B cell (primary cell): ENCODE data around the gene BAK1. TPM values are rescaled to one million over a fixed set of nuclear protein-coding genes. Genes with fewer than 3 reads are reported as not detected.

Source experiments
- ATAC-seq: fragments of 200-7000 bp; cut with Tn5 transposase; one replicate; pipeline ENCODE4 v1.10.0; 2021; ENCODE audit warnings: low read depth, mild to moderate bottlenecking, moderate number of reproducible peaks, moderate library complexity
- CTCF ChIA-PET: fragments of 350-600 bp; sonication (Branson Sonifier 250); formaldehyde crosslinking; loops from one replicate; lab custom pipeline; 2021; ENCODE audit warnings: antibody characterized with exemption, inconsistent platforms; lab: Charles Lee
- POLR2A ChIA-PET: fragments of 350-600 bp; sonication (Branson Sonifier 250); formaldehyde crosslinking; loops from one replicate; lab custom pipeline; 2021; ENCODE audit warnings: antibody characterized with exemption; lab: Charles Lee
- DNase-seq: peaks from one replicate; pipeline ENCODE4 v3.0.0; 2013
- H2AFZ ChIP-seq: 2 replicates; pipeline ENCODE4 v1.6.1; 2012; ENCODE audit warnings: mild to moderate bottlenecking, low read depth, low read length; ENCODE audit not compliant: insufficient read depth, poor library complexity, severe bottlenecking
- H3K27ac ChIP-seq, 2 donors: 1 replicate in 1 of 2; 2 replicates in 1 of 2; pipeline ENCODE4 v1.5.1; 2012 to 2013; ENCODE audit warnings: low read length in 2 of 2, mild to moderate bottlenecking in 2 of 2, moderate library complexity in 1 of 2
- H3K27me3 ChIP-seq, 4 experiments: fragments of 200-600 bp in 1 of 4; sonication (generic) in 1 of 4; replicated peaks in 1 of 4; 1 replicate in 2 of 4; 2 replicates in 2 of 4; pipeline versions ENCODE4 v1.6.1 to v1.7.0; 2013 to 2016; ENCODE audit warnings: low read length in 3 of 4, mild to moderate bottlenecking in 2 of 4, mixed read lengths in 1 of 4, moderate library complexity in 1 of 4; ENCODE audit not compliant: insufficient read depth in 4 of 4, control insufficient read depth in 3 of 4; ENCODE audit errors: control extremely low read depth in 1 of 4
- H3K36me3 ChIP-seq, 2 experiments: replicated peaks in 1 of 2; 1 replicate in 1 of 2; 2 replicates in 1 of 2; pipeline versions ENCODE4 v1.6.1 to v1.7.1; 2013; ENCODE audit warnings: low read length in 1 of 2; ENCODE audit not compliant: insufficient read depth in 2 of 2, control insufficient read depth in 1 of 2; ENCODE audit errors: control extremely low read depth in 1 of 2, extremely low read depth in 1 of 2
- H3K4me1 ChIP-seq, 2 donors: fragments of 200-600 bp in 1 of 2; sonication (generic) in 1 of 2; 1 replicate in 1 of 2; 2 replicates in 1 of 2; pipeline versions ENCODE4 v1.5.1 to v1.6.1; 2013 to 2017; ENCODE audit warnings: low read length in 2 of 2; ENCODE audit not compliant: control insufficient read depth in 2 of 2, insufficient read depth in 2 of 2
- H3K4me2 ChIP-seq: replicated peaks from 2 replicates; pipeline ENCODE3; 2012; ENCODE audit warnings: mild to moderate bottlenecking, low read depth, low read length; ENCODE audit not compliant: poor library complexity, severe bottlenecking
- H3K4me3 ChIP-seq, 5 experiments: fragments of 200-600 bp in 1 of 5; sonication (generic) in 1 of 5; 1 replicate in 3 of 5; 2 replicates in 2 of 5; pipeline versions ENCODE4 v1.5.1 to v1.7.0; 2011 to 2016; ENCODE audit warnings: low read length in 4 of 5, mild to moderate bottlenecking in 4 of 5, low read depth in 2 of 5, control low read depth in 1 of 5, moderate library complexity in 1 of 5; ENCODE audit not compliant: insufficient read depth in 1 of 5; ENCODE audit errors: control extremely low read depth in 1 of 5, extremely low read depth in 1 of 5
- H3K79me2 ChIP-seq: fragments of 200-600 bp; sonication (generic); one replicate; pipeline ENCODE4 v1.6.0; 2016; ENCODE audit warnings: low read length; ENCODE audit not compliant: control insufficient read depth, insufficient read depth
- H3K9ac ChIP-seq: fragments of 200-600 bp; sonication (generic); 2 replicates; pipeline ENCODE4 v1.6.1; 2017; ENCODE audit warnings: mild to moderate bottlenecking, low read length, moderate library complexity
- H3K9me3 ChIP-seq, 3 donors: one replicate each; pipeline versions ENCODE4 v1.6.1 to v1.7.1; 2013; ENCODE audit warnings: low read length in 2 of 3; ENCODE audit not compliant: control insufficient read depth in 2 of 3, insufficient read depth in 1 of 3; ENCODE audit errors: control extremely low read depth in 1 of 3
- H4K20me1 ChIP-seq: 2 replicates; pipeline ENCODE4 v1.6.0; 2012; ENCODE audit warnings: mild to moderate bottlenecking, low read length; ENCODE audit not compliant: insufficient read depth, control insufficient read depth, poor library complexity, severe bottlenecking
- H3K27ac Mint-ChIP-seq: one replicate; pipeline ENCODE4 v1.8.0; 2021; ENCODE audit warnings: mixed read lengths
- H3K27me3 Mint-ChIP-seq: one replicate; pipeline ENCODE4 v1.8.0; 2021; ENCODE audit warnings: mixed read lengths
- H3K4me1 Mint-ChIP-seq: one replicate; pipeline ENCODE4 v1.8.0; 2021; ENCODE audit warnings: mixed read lengths
- H3K4me3 Mint-ChIP-seq: one replicate; pipeline ENCODE4 v1.8.0; 2021; ENCODE audit warnings: mixed read lengths
- H3K9me3 Mint-ChIP-seq: one replicate; pipeline ENCODE4 v1.8.0; 2022; ENCODE audit warnings: mixed read lengths; ENCODE audit not compliant: insufficient read depth
- EZH2 ChIP-seq: IDR thresholded peaks from 2 replicates; pipeline ENCODE4 v1.6.1; 2012; ENCODE audit warnings: borderline replicate concordance, low read depth, mild to moderate bottlenecking, moderate library complexity, low read length; ENCODE audit not compliant: insufficient read depth, poor library complexity, severe bottlenecking
- WGBS: methylation state at CpG from one replicate; pipeline ENCODE4 v1.1.5; 2013; ENCODE audit warnings: missing lambda C conversion rate; ENCODE audit not compliant: insufficient coverage; 5-methylcytosine and 5-hydroxymethylcytosine counted together
- intact Hi-C: fragments of 100-400 bp; cut with micrococcal nuclease; formaldehyde crosslinking; loops from one replicate; pipeline ENCODE4 v1.10.0; 2022
- polyA plus RNA-seq: library from polyadenylated mRNA; depleted of rRNA; stranded (reverse); fragments of >200 nt; gene quantifications from 2 replicates; pipeline ENCODE4 v1.2.3, GENCODE V29; 2012
- total RNA-seq, 2 donors: library from RNA; stranded (reverse); fragments of 120-200 nt in 1 of 2; gene quantifications; 1 replicate in 1 of 2; 2 replicates in 1 of 2; pipeline versions ENCODE4 v1.2.3 to v1.2.4, GENCODE V29; 2013 to 2022
- TF ChIP-seq, protein P1 (sequence below): fragments of 200-600 bp; IDR thresholded peaks from one replicate; pipeline ENCODE4 v1.8.0; 2022; ENCODE audit warnings: antibody characterized with exemption, mild to moderate bottlenecking

The BAK1 gene
- total and polyA plus RNA-seq, 2 donors (not counting 1 experiment from before 2014, with no cell fraction given): 23.3 to 34.3 TPM

DNA sequence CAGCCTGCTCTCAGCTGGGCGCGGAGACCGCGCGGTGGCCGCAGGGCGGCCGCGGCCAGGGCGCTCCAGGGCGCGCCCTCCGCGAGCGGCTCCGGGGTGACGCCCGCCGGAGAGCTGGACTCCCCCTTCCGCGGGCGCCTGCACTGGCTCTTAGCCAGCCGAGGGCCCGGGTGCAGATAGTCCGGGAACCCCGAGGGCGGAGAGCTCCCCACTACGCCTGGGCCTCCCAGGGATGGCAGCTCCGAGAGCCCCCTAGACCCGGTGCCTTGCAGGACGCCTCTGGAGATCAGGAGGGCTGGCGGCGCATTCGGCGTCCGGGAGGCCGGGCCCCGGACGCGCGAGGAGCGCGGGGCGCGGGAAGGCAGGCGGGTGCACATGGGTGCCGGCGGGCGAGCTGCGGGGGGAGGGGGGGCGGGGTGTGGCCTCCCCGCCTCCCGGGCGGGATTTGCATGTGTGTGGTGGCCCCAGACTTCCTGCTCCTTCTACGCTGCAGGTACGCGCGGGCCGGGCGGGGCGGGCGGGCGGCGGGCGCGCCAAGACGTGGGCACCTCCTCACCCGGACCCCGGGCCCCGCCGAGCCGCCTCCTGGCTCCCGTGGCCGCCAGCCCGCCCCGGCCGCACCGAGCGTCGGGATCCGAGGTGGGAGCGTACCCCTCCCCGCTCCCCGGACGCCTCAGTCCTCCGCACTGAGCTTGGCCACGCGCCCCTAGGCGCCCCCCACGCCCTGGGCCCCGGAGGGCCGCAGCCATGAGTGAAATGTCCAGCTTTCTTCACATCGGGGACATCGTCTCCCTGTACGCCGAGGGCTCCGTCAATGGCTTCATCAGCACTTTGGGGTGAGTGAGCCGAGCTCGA is 41.0 kb upstream of the BAK1 start, which contains the start of gene ITPR3:
Gene ITPR3 (plus strand): TSS at position 467 of the 855 bp plus-strand sequence. CDS start 281 bp downstream, at position 748.
- under 1% methylated on average over 96 of the region's 99 CpGs for WGBS
- intact Hi-C loops: loop anchor here (1.0 to 5.0 kb wide), 4 partner anchors 28 to 229 kb away; partner anchors contain the start of genes KIFC1 and UQCC2
- peak within 1 kb of the TSS; percentile 70 to 98 (median 95) for H3K4me3 ChIP-seq
- no peaks in the 10 kb centered on the region for H3K36me3 ChIP-seq
- H3K9ac ChIP-seq: peak within 1 kb of the TSS; percentile 97
- peaks cover 20 to 30% of the 10 kb centered on the region in 2 donors for H3K4me1 ChIP-seq
- no peak for TF ChIP-seq EZH2
- TF ChIP-seq, protein P1, sequence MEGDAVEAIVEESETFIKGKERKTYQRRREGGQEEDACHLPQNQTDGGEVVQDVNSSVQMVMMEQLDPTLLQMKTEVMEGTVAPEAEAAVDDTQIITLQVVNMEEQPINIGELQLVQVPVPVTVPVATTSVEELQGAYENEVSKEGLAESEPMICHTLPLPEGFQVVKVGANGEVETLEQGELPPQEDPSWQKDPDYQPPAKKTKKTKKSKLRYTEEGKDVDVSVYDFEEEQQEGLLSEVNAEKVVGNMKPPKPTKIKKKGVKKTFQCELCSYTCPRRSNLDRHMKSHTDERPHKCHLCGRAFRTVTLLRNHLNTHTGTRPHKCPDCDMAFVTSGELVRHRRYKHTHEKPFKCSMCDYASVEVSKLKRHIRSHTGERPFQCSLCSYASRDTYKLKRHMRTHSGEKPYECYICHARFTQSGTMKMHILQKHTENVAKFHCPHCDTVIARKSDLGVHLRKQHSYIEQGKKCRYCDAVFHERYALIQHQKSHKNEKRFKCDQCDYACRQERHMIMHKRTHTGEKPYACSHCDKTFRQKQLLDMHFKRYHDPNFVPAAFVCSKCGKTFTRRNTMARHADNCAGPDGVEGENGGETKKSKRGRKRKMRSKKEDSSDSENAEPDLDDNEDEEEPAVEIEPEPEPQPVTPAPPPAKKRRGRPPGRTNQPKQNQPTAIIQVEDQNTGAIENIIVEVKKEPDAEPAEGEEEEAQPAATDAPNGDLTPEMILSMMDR: no peak
- peak within 1 kb of the TSS; percentile 80 to 92 for H3K27ac ChIP-seq
- H4K20me1 ChIP-seq: peaks cover 32% of the 10 kb centered on the region
- peak; percentile 93 for DNase-seq
- Mint-ChIP-seq H3K4me1 (peaks cover 49% of the 10 kb centered on the region), H3K9me3 (no peaks in the 10 kb centered on the region), H3K27ac (peak within 1 kb of the TSS; percentile 87), H3K27me3 (no peaks in the 10 kb centered on the region), H3K4me3 (peak within 1 kb of the TSS; percentile 95)
- H3K27me3 ChIP-seq: no peaks in the 10 kb centered on the region
- peak within 1 kb of the TSS; percentile 88 for H2AFZ ChIP-seq
- ChIA-PET POLR2A (interaction anchor here (0.6 to 2.6 kb wide), 13 partner anchors 12 to 1886 kb away, joined by 3 to 15 read pairs (median 4); partner anchors contain the start of gene BAK1), CTCF (interaction anchor here (0.5 to 3.3 kb wide), 13 partner anchors 10 to 774 kb away, joined by 3 to 31 read pairs (median 7); partner anchors contain the start of genes BAK1 and UQCC2)
- H3K4me2 ChIP-seq: peak within 1 kb of the TSS; percentile 97
- ATAC-seq: peak; percentile 88
- peaks cover 42% of the 10 kb centered on the region for H3K79me2 ChIP-seq
- no peaks in the 10 kb centered on the region for H3K9me3 ChIP-seq
